ENCODE data around the gene FCRL6.

Gene FCRL6

DNA sequence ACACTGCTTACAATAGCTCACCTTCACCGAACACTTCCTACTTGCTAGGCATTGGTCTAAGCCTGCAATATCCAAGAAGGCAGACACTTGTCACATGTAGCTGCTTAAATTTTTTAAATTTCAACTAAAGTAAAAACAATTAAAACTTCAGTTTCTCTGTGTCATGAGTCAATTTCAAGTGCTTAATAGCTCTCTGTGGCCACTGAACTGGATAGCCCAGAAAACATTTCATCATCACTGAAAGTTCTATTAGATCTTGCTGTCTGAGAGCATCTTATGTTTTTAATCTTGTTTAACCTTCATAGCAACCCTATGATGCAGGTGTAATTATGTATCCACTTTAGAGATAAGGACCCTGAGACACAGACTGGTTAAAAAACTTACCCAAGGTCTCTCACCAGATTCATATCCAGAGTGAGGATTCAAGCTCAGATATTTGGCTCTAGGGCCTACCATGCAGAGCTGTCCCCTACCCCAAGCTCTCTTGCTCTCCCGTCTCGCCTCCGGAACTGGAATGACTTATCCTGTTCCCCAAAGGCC lies 2.6 kb upstream of the FCRL6 start:
- DNase-seq (ENCODE audit: low spot score): no peak

- no peak for DNase-seq (ENCODE audit: low spot score)
Observed at GRCh38 chr1:159800177-159800930, 1.8 kb upstream of the FCRL6 start.

DNA sequence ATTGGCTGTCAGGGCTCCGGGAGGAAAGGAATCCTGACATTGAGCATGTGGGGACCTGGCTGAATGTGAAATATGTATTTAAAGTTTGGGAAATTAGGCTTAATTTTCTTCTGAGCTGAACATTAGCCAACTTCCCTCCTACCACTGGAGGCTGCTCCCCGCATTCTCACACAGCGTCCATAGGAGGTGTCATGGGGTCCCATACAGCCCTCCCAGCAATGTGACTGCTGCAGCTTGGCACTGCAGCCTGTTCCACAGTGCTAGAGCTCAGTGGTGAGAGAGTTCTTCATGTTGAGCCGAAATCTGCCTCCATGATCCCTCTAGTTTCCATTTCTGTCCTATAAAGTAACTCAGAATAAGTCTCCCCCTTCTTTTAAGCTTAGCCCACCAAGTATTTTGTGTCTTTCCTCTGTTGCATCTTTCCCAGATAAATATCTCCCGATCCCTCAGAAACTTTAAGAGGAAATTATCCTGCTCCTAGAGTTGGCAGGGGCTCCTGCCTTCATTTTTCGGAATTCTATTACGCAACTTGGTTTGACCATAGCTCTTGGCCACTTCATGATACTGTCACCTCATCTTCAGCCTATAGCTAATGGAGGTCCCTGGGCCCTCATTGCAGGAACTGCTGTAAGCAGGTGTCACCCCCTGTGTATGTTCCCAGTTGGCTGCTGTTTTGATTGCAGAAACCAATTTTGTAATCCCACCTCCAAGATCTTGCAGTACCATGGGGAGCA lies 2.0 kb downstream of the FCRL6 start:
- no peak for DNase-seq (ENCODE audit: low spot score)

DNA sequence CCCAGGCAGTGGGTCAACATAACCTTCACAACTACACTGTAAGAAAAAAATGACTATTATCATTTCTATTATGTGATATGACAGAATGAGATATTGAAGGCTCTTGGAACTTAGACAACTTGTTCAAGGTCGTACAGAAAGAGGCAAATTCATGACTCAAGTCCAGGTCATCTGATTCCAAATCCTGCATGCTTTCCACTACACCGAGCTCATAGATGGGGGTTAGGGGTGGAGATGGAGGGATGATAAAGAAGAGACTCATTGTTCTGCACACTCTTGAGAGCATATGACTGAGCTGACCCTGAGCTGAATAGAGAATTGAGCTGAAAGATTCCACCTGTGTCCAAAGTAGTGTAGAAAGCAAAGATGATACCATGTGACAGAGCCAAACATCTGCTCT lies 2.8 kb downstream of the FCRL6 start:
- peak; percentile 17 for DNase-seq (ENCODE audit: low spot score)

DNA sequence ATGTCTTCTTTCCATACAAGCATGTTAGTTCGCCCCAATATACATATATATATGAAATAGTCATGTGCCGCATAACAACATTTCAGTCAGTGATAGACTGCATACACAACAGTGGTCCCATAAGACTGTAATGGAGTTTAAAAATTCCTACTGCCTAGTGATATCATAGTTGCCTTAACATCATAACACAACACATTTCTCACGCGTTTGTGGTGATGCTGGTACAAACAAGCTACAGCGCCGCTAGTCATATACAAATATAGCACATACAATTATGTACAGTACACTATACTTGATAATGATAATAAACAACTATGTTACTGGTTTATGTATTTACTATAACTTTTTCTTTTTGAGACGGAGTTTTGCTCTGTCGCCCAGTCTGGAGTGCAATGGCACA lies 13.8 kb downstream of the FCRL6 start:
- no peak for DNase-seq (ENCODE audit: low spot score)

GRCh38 chr1:159817276-159818041 lies 15.3 kb downstream of the FCRL6 start:
- peak; percentile 82 for DNase-seq (ENCODE audit: low spot score)

GRCh38 chr1:159821171-159821867 lies 19.2 kb downstream of the FCRL6 start:
- DNase-seq (ENCODE audit: low spot score): peak; percentile 54

DNA sequence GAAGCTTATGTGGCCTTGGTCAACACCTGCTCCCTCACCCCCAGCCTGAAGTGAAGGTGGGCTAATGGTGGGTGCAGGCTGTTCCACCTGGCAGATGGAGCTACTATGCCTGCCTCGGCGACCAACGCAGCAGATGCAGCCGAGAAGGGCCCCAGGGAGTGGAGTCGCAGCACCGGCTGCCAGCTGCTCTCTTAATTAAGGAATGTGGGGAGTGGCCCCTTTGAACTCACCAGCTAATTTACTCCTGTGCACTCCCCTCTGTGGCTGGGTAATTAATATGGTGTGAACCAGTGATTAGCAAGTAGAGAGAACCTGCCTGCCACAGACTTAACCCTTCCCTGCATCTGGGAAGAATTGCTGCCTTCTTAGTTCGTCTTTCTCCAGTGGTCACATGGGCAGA lies 21.2 kb downstream of the FCRL6 start:
- DNase-seq (ENCODE audit: low spot score): no peak

DNA sequence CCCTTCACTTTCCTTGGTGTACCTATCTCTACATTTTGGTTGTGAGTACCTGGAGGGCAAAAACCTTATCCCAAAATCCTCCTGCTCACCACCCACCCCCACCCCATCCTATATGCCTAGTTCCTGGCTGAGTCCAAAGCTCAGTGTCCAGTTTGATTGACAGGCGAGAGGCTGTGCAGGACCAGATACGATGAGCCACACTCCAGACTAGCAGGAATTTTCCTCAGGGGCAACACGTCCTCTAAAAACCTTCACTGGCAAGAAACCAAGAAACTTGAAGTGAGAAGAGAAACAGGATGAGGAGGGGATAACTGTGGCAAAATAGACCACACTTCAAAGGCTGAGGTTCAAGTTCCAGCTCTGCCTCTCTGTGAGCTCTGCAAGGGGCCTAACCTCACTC lies 23.4 kb downstream of the FCRL6 start:
- no peak for DNase-seq (ENCODE audit: low spot score)

DNA sequence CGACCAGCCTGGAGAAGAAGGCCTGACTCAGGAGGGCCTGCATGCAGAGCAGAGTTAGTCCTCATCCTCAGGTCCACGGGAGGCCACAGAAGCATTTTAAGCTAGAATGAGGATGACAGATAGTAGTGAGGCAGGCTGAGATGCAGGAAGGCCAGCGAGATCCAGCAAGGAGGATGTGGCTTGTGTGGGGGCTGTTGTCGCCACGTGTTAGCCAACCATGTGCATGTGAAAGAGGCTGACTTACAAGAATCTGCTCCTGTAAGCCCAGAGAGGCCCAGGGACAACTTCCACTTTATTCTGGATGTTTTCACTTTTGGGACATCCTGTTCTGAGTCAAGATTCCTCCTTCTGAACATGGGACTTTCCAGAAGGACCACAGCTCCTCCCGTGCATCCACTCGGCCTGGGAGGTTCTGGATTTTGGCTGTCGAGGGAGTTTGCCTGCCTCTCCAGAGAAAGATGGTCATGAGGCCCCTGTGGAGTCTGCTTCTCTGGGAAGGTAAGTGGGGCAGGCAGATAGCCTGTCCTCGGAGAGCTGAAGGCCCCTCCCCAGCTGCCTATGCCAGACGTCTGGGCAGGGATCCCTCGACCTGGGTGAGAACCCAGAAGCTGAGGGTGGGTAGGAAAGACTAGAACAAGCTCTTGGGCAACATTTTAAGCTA lies 24.4 kb downstream of the FCRL6 start, which contains the start of gene SLAMF8:
TSS of gene SLAMF8 (plus strand) at position 433 of the 661 bp plus-strand sequence. CDS start at position 459, 26 bp downstream.
- no peak for DNase-seq (ENCODE audit: low spot score)

- no peak for DNase-seq (ENCODE audit: low spot score)
Observed at GRCh38 chr1:159827102-159827490, 24.9 kb downstream of the FCRL6 start.

- DNase-seq (ENCODE audit: low spot score): no peak
Observed at GRCh38 chr1:159827549-159827948, 25.4 kb downstream of the FCRL6 start.

- DNase-seq (ENCODE audit: low spot score): no peak
Observed at GRCh38 chr1:159828176-159828575, 26.0 kb downstream of the FCRL6 start.

DNA sequence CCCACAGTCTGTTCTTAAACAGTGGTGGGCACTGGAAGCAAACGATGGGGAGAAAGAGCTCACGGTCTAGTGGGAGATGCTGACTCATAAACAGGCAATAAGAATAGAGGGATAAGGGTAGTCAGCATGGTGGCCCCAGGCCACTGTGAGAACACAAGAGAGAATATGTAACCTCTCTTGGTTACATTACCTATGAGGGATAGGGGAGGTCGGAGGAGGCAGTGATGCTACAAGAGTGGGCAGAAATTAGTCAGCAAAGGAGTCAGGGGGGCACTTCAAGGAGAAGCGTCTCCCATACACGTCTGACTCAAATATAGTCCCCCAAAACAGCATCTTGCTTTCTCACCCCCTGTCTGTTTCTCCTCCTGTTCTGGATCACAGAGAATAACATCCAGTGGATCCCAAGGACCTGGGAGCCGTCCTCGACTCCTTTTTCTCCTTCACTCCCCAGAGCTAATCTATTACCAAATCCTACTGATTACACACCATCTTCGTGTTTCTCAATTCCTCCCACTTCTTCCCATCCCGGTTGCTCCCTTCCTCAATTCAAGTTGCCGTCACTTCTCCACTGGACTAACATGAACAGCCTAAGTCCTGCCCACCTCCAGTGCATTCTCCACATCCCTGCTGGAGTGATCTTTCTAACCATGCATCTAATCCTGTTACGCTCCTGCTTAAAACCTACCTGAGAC lies 26.6 kb downstream of the FCRL6 start:
- no peak for DNase-seq (ENCODE audit: low spot score)

DNA sequence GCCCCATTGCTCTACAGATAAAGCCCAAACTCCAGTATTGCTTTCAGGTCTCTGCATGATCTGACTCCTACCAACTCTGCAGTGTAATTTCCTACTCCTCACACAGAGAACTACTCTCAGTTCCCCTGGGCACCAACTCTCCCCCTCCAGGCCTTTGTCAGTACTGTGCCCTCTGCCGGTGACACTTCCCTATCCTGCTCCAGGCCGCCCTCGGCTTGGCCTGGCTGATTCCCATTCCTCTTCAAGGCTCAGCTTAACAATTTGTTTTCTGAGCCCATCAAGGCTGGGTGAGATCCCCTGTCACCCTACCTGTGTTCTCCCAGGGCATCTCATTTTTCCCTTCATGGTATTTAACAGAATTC lies 27.1 kb downstream of the FCRL6 start:
- peak; percentile 37 for DNase-seq (ENCODE audit: low spot score)

DNA sequence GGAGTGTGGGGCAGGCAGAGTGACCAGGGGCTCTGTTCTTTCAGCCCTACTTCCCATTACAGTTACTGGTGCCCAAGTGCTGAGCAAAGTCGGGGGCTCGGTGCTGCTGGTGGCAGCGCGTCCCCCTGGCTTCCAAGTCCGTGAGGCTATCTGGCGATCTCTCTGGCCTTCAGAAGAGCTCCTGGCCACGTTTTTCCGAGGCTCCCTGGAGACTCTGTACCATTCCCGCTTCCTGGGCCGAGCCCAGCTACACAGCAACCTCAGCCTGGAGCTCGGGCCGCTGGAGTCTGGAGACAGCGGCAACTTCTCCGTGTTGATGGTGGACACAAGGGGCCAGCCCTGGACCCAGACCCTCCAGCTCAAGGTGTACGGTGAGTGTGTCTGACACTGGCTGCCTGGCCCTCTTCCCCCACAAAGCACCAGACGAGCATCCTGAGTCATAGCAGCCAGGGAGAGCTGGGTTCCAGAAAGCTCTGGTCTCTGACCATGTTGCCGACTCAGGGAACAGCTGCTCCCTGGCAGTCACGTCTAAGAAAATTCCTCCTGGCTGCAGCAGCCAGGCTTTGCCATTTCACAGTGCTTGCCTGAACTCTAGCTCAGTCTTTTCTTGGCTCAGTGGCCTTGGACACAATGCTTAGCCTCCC lies 27.8 kb downstream of the FCRL6 start:
- no peak for DNase-seq (ENCODE audit: low spot score)

DNA sequence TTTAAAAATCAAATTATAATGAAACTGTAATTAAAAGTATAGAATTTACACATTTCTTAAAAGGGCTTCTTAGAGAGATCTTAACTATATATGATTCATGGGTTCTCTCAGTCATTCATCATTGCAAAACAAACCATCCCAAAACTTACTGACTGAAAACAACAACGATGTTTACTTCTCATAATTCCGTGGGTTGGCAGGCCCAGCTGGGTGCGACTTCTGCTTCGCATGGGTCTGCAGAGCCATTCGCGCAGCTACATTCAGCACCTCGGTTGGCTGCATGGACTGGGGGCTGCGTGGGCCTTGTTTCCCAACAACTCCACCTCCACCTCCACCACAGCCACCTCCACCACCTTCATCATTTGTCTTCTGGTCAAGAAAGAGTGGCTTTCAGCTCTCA lies 28.6 kb downstream of the FCRL6 start:
- DNase-seq (ENCODE audit: low spot score): no peak

- DNase-seq (ENCODE audit: low spot score): no peak
Observed at GRCh38 chr1:159831412-159832141, 29.4 kb downstream of the FCRL6 start.

DNA sequence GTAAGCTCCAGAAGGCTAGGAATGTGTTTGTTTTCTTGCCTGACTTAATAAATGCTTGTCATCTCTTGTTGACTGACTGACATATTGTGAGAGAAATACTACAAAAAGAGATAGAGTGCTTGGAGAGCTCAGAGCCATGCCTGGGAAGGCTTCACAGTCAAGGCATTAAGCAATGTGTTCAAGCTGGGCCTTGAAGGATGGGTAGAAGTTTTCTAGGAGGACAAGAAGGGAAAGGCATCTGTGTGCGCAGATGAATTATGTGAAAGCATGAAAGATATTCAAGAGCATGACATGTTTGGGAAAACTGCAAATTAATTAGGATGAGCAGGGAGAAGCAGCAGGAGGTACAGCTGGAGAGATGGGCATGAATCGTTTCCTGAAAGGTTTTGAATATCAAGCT lies 30.1 kb downstream of the FCRL6 start:
- no peak for DNase-seq (ENCODE audit: low spot score)

DNA sequence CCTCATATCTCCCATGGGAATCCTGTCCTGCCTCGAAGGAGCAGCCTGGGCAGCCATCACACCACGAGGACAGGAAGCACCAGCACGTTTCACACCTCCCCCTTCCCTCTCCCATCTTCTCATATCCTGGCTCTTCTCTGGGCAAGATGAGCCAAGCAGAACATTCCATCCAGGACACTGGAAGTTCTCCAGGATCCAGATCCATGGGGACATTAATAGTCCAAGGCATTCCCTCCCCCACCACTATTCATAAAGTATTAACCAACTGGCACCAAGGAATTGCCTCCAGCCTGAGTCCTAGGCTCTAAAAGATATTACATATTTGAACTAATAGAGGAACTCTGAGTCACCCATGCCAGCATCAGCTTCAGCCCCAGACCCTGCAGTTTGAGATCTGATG lies 33.2 kb downstream of the FCRL6 start:
- DNase-seq (ENCODE audit: low spot score): no peak
